Measurements from ENCODE around the gene FEZF2.

GRCh38 chr3:62416144-62416543 is 42.8 kb upstream of the FEZF2 start:
- no peak for TF ChIP-seq CSDC2 (CRISPR knock-in tag; IDR thresholded peaks at IDR 0.05)
- no peak for TF ChIP-seq TOX (CRISPR knock-in tag; IDR thresholded peaks at IDR 0.05; ENCODE audit: borderline replicate concordance)
- TF ChIP-seq PPARA (CRISPR knock-in tag; IDR thresholded peaks at IDR 0.05; ENCODE audit: borderline replicate concordance): no peak
- TF ChIP-seq TCF4 (CRISPR knock-in tag; IDR thresholded peaks at IDR 0.05; ENCODE audit: borderline replicate concordance): no peak
- no peak for TF ChIP-seq ZC3H10 (CRISPR knock-in tag; IDR thresholded peaks at IDR 0.05)
- no peak for TF ChIP-seq RARB (CRISPR knock-in tag; IDR thresholded peaks at IDR 0.05)
- TF ChIP-seq CREB5 (CRISPR knock-in tag; IDR thresholded peaks at IDR 0.05; ENCODE audit: low read depth): no peak
- TF ChIP-seq BACH2 (CRISPR knock-in tag; IDR thresholded peaks at IDR 0.05; ENCODE audit: borderline replicate concordance): no peak
- TF ChIP-seq ARNTL (CRISPR knock-in tag; IDR thresholded peaks at IDR 0.05; ENCODE audit: borderline replicate concordance, low read depth): no peak
- no peak for TF ChIP-seq ZFP30 (CRISPR knock-in tag; IDR thresholded peaks at IDR 0.05)
